Measurements from ENCODE around the gene ZBTB8OS.
"Not testable (repeated sequence)": the region's sequence is repeated elsewhere in the genome, so short reads cannot be mapped to it uniquely, and the experiment has no call there.

The ZBTB8OS gene

DNA sequence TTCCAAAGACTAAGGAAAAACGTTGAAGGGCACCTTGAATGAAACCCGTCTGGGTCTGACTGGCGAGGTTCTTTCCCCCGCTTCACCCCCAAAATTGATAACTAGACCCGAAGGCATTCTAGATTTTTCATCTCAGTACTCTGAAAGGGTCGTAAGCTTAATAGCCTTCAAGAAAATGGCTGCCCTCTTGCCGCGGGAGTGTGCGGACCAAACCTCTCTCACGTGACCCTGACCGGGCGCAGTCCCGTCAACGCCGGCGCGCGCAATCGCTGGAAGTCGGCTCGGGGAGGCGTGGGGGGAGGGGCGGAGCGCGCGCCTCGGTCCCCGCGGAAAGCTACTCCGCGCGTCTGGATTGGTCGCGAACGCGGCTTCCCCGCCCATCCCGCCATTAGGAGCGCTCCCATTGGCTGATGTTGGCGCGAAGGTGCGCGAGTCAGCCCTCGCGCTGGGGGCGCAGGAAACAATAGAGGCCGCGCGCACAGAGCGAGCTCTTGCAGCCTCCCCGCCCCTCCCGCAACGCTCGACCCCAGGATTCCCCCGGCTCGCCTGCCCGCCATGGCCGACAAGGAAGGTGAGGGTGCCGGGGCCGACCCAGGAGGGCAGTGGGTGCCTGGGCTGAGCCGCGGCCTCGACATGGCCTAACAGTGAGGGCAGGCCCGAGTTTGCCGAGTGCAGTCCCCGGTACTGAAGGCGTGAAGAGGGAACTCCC lies 556 bp upstream of the ZBTB8OS start, which contains the start of gene RBBP4:
Gene RBBP4 (plus strand): TSS at position 457 of the 709 bp plus-strand sequence. CDS start 99 bp downstream, at position 556.
- in situ Hi-C loops (cut with HindIII; ENCODE audit: low sequenced_read_pairs) = no loop called here

DNA sequence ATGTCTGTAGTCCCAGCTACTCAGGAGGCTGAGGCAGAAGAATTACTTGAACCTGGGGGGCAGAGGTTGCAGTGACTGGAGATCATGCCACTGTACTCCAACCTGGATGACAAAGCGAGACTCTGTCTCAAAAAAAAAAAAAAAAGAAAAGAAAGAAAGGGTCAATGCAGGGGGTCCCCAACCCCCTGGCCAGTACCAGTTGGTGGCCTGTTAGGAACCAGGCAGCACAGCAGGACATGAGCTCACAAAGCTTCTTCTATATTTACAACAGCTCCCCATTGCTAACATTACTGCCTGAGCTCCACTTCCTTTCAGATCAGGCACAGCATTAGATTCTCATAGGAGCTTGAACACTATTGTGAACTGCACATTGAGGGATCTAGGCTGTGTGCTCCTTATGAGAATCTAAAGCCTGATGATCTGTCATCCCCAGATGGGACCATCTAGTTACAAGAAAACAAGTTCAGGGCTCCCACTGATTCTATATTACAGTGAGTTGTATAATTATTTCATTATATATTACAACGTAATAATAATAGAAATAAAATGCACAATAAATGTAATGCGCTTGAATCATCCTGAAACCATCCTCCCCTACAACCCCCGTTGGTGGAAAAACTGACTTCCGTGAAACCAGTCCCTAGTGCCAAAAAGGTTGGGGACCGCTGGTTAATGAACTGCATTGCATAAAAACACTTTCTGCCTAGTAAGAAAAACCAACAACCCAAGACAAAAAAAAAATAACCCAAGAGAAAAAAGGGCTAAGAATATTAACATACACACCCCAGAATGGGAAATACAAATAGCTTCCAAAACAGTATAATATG lies 2.8 kb downstream of the ZBTB8OS start:
- in situ Hi-C loops (cut with HindIII; ENCODE audit: low sequenced_read_pairs) = no loop called here

DNA sequence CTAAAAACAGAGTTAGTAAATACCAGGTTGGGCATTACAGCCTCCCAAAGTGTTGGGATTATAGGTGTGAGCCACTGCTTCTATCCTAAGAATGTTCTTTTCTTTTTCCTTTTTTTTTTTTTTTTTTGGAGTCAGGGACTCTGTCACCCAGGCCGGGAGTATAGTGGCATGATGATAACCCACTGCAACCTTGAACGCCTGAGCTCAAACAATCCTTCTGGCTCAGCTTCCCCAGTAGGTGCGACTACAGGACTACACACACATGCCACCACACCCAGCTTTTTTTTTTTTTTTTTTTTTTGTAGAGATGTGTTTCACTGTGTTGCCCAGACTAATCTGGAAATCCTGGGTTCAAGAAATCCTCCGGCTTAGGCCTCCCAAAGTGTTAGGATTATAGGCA lies 5.9 kb downstream of the ZBTB8OS start:
- in situ Hi-C loops (cut with HindIII; ENCODE audit: low sequenced_read_pairs) = no loop called here

DNA sequence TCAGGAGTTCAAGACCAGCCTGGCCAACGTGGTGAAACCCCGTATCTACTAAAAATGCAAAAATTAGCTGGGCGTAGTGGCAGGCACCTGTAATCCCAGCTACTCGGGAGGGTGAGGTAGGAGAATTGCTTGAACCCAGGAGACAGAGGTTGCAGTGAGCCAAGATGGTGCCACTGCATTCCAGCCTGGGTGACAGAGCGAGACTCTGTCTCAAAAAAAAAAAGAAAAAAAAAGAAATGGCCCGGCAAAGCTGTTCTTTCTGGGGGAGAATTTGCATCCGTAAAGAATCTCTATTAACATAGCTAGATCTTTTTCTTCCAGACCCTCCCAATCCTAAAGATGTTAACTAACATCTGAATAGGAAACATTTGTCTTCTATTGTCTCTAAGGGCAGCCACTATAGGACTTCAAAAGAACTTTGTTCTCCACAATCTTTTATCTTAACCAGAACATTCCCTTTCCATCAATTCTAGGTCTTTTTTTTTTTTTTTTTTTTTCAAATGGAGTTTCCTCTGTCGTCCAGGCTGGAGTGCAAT lies 8.0 kb downstream of the ZBTB8OS start:
- in situ Hi-C loops (cut with HindIII; ENCODE audit: low sequenced_read_pairs) = not testable (repeated sequence)

DNA sequence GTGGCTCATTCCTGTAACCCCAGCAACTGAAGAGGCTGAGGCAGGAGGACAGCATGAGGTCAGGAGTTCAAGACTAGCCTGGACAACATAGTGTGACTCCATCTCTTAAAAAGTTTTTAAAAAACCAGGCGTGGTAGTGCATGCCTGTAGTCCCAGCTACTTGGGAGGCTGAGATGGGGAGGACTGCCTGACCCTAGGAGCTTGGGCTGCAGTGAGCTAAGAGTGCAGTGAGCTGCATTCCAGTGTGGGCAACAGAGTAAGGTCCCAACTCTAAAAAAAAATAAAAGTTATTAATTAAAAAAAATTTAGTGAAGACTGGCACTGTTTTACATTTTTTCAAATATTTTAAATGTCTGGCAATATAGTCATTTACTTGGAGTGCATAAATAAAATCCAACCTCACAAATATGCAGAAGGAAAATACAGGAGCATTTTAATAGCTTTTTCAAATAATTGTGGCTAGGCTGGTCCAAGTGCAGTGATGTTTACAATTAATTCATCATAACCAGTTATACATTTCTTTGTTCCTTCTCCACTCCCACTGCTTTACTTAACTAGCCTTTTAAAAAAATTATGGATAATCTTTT lies 10.8 kb downstream of the ZBTB8OS start:
- in situ Hi-C loops (cut with HindIII; ENCODE audit: low sequenced_read_pairs) = no loop called here

DNA sequence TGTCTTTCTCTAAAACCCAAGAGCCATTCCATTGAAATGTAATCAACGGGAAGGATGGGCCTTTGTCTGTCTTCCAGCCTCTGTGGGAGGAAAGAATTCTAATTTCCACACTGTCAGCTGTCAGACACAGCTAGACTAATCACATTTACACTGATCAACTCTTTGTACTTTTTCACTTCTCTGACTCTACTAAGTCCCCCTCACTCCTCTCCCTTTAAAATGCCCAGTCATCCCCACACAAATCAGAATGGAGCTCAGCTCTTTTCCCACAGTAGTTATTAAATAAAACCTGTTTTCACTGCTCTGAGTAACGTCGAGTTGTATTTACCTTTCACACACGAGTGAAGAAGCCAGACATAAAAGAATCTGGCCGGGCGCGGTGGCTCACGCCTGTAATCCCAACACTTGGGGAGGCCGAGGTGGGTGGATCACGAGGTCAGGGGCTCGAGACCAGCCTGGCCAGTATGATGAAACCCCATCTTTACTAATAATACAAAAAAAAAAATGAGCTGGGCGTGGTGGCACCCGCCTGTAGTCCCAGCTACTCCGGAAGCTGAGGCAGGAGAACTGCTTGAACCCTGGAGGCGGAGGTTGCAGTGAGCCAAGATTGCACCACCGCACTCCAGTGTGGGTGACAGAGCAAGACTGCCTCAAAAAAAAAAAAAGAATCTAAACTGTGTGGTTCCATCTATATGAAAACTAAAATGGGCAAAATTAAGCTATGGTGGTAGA lies 13.3 kb downstream of the ZBTB8OS start:
- in situ Hi-C loops (cut with HindIII; ENCODE audit: low sequenced_read_pairs) = no loop called here

DNA sequence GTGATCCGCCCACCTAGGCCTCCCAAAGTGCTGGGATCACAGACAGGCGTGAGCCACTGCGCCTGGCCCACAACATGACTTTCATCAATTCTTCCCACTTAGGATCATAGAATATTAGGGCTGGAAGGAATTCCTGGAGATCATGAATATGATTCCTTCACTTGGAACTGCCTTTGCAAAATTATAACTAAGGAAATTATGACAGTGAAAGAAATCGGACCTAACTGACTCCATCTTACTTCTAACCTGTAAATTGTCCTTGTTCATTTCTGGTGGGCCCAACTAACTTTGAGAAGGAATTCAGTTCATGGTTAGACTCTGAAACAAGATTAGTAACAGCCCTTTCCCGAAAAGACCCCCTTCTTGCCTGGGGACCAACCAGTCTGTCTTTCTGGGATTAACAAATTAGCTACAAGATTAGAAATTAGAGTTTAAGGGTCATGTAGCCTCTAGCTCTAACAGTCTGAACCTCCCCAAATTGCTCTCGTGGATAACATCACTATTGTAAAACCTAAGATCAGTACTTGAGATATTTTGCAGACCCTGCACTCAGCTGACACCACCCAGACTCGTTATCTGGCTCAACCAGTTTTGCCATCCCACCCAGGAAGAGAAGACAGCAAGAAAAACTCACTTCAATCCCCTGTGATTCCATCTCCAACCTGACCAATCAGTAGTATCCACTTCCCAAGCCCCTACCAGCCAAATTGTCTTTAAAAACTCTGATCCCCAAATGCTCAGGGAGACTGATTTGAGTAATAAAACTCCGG lies 14.7 kb downstream of the ZBTB8OS start:
- in situ Hi-C loops (cut with HindIII; ENCODE audit: low sequenced_read_pairs) = no loop called here

DNA sequence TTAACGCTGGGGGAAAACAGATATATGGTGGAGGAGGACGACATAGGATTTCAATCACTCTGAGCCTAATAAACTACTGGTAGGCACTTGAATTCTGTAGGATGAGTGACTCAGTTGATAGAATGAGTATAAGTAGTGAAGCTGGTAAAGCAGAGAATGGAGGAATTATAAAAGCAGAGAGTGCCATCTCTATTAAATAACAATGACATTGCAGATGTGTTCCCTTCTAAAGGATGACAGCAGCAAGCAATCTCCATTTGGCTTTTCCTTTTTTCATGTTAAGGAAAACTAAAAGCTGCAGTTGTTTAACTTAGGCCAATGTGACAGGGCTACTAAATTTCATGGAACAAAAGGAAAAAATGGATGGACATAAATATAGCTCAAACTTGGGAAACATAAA lies 17.5 kb downstream of the ZBTB8OS start:
- in situ Hi-C loops (cut with HindIII; ENCODE audit: low sequenced_read_pairs) = no loop called here

DNA sequence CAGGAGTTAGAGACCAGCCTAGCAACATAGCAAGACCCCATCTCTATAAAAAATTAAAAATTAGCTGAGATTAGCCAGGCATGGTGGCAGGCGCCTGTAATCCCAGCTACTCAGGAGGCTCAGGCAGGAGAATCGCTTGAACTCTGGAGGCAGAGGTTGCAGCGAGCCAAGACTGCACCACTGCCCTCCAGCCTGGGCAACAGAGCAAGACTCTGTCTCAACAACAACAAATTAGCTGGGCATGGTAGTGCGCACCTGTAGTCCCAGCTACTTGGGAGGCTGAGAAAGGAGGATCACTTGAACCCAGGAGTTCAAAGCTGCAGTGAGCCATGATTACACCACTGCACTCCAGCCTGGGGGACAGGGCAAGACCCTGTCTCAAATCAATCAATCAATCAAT lies 20.2 kb downstream of the ZBTB8OS start:
- in situ Hi-C loops (cut with HindIII; ENCODE audit: low sequenced_read_pairs) = not testable (repeated sequence)

DNA sequence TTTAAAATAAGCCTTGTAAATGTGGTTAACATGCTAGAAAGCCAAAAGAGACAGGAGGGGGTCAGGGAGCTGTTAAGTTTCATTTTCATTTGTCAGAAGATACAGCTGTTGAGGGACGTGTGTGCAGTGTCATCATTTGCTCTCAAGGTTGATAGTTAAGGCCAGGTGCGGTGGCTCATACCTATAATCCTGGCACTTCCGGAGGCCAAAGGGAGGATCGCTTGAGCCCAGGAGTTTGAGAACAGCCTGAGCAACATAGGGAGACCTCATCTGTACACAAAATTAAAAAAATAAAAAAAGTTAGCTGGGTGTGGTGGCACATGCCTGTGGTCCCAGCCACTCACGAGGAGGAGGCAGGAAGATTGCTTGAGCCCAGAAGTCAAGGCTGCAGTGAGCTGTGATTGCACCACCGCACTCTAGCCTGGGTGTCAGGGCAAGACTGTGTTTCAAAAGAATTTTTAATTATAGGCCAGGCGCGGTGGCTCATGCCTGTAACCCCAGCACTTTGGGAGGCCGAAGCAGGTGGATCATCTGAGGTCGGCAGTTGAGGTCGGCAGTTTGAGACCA lies 22.7 kb downstream of the ZBTB8OS start:
- in situ Hi-C loops (cut with HindIII; ENCODE audit: low sequenced_read_pairs) = no loop called here

DNA sequence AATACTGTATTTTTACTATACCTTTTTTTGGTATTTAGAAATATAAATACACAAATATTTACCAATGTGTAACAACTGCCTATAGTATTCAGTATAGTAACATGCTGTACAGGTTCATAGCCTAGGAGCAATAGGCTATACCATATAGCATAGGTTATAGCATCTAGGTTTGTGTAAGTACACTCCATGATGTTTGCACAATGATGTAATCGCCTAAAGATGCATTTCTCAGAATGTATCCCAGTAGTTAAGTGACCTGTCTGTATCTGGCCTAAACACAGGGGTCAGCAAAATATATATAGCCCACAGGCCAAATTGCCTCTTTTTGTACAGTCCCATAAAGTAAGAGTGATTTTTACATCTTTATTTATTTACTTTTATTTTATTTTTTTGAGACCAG lies 24.2 kb downstream of the ZBTB8OS start:
- in situ Hi-C loops (cut with HindIII; ENCODE audit: low sequenced_read_pairs) = no loop called here

DNA sequence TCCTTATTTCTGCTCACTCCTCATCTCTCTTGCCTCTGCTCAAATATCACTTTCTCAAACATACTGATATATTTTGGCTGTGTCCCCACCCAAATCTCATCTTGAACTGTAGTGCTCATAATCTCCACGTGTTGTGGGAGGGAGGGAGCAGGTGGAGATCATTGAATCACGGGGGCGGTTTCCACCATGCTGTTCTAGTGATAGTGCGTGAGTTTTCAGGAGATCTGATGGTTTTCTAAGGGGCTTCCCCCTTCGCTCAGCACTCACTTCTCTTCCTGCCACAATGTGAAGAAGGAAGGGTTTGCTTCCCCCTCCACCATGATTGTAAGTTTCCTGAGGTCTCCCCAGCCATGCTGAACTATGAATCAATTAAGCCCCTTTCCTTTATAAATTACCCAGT lies 26.6 kb downstream of the ZBTB8OS start:
- in situ Hi-C loops (cut with HindIII; ENCODE audit: low sequenced_read_pairs) = no loop called here

DNA sequence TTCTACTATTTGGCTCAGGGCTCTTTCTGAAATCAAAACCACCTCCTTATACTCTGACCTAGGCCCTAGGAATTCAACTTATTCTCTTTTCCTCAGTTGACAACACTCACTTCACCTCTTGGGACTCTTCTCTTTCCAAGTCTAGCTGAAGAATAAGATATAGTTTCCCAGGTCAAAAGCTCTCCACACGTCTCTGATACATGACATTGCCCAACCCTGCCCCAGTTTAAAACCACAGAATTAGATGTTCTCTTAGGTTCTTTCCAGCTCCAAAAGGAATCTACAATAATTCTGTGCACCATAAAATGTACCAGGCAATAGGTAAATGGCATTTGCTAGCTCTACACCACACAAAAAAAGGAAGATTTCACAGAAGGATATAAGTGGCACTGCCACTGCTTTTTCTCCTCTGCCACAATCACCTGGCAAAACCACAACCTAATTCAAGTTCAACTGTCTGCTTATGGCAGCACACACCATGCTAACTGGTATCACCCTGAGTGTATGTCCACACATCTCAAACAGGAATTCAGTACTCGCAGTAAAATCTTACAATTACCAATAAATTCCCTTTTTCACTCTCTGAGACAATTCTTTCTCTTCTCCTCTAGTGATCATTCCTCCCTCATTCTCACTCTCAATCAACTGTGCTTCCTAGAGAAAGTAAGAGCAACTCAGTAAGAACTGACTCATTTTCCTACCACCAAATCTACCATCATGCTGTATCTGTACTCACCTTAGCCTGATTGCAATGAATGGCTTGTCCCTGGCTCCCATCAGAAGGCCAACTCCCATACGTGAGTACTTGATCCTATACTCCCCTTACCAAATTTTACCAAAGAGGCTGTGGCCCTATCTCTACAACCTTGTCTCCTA lies 27.3 kb downstream of the ZBTB8OS start:
- in situ Hi-C loops (cut with HindIII; ENCODE audit: low sequenced_read_pairs) = no loop called here

DNA sequence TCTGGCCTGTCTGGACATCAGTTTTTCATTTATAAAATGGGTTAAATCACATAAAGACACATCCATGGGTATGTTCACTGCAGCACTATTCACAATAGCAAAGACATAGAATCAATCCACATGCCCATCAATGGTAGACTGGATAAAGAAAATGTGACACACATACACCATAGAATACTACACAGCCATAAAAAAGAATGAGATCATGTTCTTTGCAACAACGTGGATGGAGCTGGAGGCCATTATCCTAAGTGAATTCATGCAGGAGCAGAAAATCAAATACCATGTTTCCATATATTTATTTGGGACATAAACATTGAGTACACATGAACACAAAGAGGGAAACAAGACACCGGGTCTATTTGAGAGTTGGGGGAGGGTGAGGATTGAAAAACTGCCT lies 28.1 kb downstream of the ZBTB8OS start:
- in situ Hi-C loops (cut with HindIII; ENCODE audit: low sequenced_read_pairs) = no loop called here

DNA sequence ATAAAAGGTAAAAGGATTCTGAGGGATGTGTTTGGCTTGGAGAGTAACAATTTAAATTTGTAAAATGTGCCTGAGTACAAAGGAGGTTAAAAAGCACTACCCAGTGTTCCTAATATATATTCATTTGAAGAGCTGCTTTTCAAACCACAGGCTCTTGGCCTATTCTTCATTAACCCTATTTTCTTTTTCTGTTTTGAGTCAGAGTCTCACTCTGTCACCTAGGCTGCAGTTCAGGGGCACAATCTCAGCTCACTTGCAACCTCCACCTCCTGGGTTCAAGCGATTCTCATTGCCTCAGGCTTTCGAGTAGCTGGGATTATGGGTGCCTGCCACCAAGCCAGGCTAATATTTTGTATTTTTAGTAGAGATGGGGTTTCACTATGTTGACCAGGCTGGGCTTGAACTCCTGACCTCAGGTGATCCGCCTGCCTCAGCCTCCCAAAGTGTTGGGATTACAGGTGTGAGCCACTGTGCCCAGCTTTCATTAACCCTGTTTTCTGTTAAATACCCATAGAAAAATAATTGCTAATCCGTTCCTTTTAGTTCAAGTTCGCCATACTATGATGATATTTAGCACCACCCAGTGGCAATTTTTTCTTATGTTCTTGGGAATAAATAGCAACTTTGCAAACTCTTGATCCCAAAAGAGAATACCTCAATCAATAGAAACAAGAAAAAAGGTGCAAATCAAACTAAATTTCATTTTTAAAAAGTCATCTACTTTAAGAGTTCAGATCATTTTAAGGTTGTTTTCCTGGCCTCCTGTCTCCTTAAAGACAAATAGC lies 30.5 kb downstream of the ZBTB8OS start:
- in situ Hi-C loops (cut with HindIII; ENCODE audit: low sequenced_read_pairs) = no loop called here

DNA sequence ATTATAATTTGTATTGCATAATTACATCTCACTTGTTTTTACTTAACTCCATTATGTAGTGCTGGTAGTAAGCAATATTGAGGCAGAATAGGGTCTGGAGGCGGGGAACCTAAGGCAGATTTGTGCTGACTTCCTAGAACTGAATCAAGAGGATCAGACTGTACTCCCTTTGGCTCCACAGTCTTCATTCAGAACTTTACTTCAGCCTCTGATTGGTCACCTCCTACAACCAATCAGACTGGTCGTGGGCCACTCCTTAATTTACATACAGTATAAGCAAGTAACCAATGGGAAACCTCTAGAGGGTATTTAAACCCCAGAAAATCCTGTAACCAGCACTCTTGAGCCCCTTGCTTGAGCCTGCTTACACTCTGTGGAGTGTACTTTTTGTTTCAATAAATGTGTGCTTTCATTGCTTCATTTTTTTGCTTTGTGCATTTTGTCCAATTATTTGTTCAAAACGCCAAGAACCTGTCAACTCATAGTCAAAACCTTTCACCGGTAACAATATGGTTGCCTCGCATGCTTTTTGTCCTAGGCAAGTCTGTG lies 31.6 kb downstream of the ZBTB8OS start:
- in situ Hi-C loops (cut with HindIII; ENCODE audit: low sequenced_read_pairs) = no loop called here

DNA sequence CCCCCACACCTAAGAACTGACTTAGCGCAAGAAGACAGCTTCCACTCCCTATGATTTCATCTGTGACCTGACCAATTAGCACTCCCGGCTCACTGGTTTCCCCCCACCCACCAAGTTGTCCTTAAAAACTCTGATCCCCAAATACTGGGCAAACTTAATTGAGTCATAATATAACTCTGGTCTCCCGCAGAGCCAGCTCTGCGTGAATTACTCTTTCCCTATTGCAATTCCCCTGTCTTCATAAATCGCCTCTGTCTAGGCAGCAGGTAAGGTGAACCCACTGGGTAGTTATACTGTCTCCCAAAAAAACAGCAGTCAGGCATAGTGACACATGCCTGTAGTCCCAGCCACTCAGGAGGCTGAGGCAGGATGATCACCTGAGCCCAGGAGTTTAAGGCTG lies 36.9 kb downstream of the ZBTB8OS start:
- in situ Hi-C loops (cut with HindIII; ENCODE audit: low sequenced_read_pairs) = no loop called here

Data from endothelial cell of hepatic sinusoid (primary cell).